Measurements from ENCODE around the gene PRELP. TPM values are rescaled to one million over a fixed set of nuclear protein-coding genes. Genes with fewer than 3 reads are reported as not detected.

PRELP gene
- total and polyA plus RNA-seq, 7 donors, result 0.92 to 133 (median 45.7) TPM

DNA sequence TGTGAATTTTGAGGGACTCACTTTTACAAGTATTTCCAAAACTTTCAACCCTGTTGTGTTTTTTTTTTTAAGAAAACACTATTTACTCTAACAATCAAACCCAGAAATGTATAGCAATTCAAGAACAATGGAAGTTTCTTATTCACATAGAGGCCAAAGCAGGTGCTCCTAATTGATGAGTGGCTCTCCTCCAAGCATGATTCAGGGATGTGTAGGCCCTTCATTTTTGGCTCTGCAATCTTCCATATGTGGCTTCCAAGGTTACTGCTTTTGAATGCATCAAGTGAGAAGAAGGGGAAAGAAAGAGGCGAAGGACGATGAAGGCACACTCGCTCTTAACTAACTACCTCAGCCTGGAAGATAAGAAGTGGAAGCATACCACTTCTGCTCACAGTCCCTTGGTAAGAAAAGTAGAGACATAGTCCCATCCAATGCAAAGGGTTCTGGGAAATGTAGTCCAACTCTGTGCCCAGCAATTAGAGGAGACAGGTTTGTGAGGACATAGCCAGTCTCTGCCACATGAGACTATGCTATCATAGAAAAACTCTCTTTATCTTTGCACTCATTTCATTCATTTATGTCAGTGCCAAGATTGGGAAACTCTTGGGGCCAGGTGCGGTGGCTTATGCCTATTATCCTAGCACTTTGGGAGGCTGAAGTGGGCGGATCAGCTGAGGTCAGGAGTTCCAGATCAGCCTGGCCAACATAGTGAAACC is 64.4 kb downstream of the PRELP start:
- Histone ChIP-seq H3K4me3 (no peak overlapping the region), H3K36me3 (no peaks in the 10 kb centered on the region), H3K27me3 (no peaks in the 10 kb centered on the region), H3K9me3 (no peaks in the 10 kb centered on the region), H3K27ac (peak overlapping the region in 3 of 4 donors; percentile 36 to 97 (median 89)), H3K4me1 (peaks cover 0 to 63% (median 45%) of the 10 kb centered on the region in 4 donors)
- intact Hi-C loops (cut with DNase I), result no loop called here
- no peak for TF ChIP-seq POLR2A (IDR thresholded peaks at IDR 0.05)
- TF ChIP-seq, protein P1, sequence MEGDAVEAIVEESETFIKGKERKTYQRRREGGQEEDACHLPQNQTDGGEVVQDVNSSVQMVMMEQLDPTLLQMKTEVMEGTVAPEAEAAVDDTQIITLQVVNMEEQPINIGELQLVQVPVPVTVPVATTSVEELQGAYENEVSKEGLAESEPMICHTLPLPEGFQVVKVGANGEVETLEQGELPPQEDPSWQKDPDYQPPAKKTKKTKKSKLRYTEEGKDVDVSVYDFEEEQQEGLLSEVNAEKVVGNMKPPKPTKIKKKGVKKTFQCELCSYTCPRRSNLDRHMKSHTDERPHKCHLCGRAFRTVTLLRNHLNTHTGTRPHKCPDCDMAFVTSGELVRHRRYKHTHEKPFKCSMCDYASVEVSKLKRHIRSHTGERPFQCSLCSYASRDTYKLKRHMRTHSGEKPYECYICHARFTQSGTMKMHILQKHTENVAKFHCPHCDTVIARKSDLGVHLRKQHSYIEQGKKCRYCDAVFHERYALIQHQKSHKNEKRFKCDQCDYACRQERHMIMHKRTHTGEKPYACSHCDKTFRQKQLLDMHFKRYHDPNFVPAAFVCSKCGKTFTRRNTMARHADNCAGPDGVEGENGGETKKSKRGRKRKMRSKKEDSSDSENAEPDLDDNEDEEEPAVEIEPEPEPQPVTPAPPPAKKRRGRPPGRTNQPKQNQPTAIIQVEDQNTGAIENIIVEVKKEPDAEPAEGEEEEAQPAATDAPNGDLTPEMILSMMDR (IDR thresholded peaks at IDR 0.05), result no peak
- no peak for TF ChIP-seq POLR2AphosphoS5 (IDR thresholded peaks at IDR 0.05)
- no peak for TF ChIP-seq EP300 (IDR thresholded peaks at IDR 0.05)
- 95 to 97% methylated on average over 5 of the region's 5 CpGs for WGBS, 2 donors
- peak; percentile 36 for DNase-seq

Other genes with a start within 250 kb of the PRELP start
- gene CHIT1, start 246.1 kb upstream of the PRELP start, total RNA-seq, result not detected
- under 1 TPM in 1 of 3 donors, not detected in 2; 0.98 TPM for gene CHIT1, start 246.1 kb upstream of the PRELP start, polyA plus RNA-seq
- gene BTG2, start 170.3 kb upstream of the PRELP start, total RNA-seq, result 100 to 1,000 TPM in 3 of 4 donors, 10 to 100 TPM in 1; 66.0 to 397 (median 180) TPM
- 10 to 100 TPM; 37.2 to 81.0 (median 63.7) TPM for gene BTG2, start 170.3 kb upstream of the PRELP start, polyA plus RNA-seq
- gene FMOD, start 124.7 kb upstream of the PRELP start, total RNA-seq, result 10 to 100 TPM; 32.9 to 64.5 (median 40.4) TPM
- 10 to 100 TPM in 2 of 3 donors, 1 to 10 TPM in 1; 9.5 to 30.6 (median 17.5) TPM for gene FMOD, start 124.7 kb upstream of the PRELP start, polyA plus RNA-seq
- not detected for gene OPTC, start 18.3 kb downstream of the PRELP start, total RNA-seq
- not detected for gene OPTC, start 18.3 kb downstream of the PRELP start, polyA plus RNA-seq
- gene ATP2B4, start 151.0 kb downstream of the PRELP start, total RNA-seq, result 100 to 1,000 TPM; 229 to 595 (median 347) TPM
- 10 to 100 TPM in 1 of 3 donors, 1 to 10 TPM in 2; 1.6 to 34.5 (median 4.2) TPM for gene ATP2B4, start 151.0 kb downstream of the PRELP start, polyA plus RNA-seq

Data from sigmoid colon (tissue), 7 donors.